HG03520 (cell line): ENCODE measurements around the gene ARFIP2.

ENCODE experiments used
- ATAC-seq: cut with Tn5 transposase; IDR thresholded peaks from one replicate; pipeline ENCODE4 v1.9.1; 2021; ENCODE audit warnings: mild to moderate bottlenecking, moderate library complexity; ENCODE audit not compliant: unreplicated experiment

Gene ARFIP2

DNA sequence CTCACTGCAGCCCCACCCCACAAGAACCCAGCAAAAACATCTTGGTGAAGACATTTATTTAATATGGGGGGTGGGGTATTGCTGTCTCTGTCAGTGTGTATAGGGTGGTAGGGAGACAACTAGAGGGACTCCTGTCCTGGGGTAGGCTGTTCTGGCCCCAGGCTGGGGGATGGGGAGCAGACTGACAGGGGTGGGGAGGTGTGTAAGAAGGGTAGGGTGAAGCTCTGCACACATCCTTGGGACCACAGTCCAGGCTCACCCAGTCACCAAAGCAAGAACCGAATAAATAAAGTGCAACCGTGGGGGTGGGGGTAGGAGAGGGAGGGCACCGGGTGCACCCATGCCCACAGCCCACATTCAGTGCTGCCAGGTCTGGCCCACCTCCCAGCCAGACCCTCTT lies 32.6 kb downstream of the ARFIP2 start:
- no peak for ATAC-seq

DNA sequence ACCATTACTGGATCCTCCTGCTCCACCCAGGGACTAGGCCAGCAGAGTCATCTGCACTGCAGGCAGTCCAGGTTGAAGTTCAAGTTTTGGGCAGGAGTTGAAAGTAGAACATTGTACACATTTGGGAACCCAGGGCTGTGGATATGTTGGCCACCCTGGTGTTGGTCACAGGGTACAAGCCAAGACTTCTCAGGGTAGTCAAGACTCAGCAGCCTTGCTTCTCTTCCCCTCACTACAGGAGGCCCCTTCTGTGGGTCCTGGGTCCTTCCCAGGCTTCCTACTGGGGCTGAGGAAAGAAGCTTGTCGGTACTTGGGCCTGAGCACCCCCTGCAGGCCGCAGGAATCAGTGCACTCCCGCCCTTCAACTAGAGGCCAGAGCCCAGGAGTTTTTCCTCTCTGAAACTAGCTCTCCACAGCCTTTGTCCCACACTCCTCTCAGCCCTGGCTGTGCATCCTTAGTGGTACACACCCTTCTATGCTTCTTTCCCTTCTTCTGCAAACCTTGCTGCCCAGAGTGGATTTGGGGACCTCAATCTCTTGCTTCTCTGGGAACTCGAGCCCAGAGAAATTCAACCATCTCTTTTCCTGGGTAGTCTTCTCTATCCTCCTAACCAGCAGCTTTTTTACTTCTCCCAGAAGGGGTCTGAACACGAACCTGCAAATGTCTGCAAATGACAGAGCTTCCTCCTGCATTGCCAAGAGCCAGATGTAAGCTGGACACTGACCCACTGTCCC lies 37.7 kb downstream of the ARFIP2 start:
- peak; percentile 76 for ATAC-seq

DNA sequence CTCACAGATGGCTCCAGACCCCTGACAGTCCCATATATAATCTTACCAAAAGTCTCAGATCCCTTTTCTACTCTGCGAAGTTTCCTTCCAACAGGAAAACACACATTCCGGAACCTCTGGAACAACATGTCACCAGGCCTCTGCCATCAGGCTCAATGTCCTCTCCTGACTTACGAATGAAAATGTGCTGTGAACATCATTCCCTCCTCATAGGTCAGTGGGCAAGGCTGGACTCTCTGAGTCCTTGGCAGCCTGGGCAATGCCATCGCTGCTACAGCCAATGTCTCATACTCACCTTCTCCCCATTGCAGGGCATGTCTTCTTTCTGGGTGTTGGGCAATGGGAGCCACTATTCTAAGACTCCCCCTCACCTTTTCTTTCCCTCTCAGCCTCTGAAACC lies 38.7 kb downstream of the ARFIP2 start:
- ATAC-seq: no peak

DNA sequence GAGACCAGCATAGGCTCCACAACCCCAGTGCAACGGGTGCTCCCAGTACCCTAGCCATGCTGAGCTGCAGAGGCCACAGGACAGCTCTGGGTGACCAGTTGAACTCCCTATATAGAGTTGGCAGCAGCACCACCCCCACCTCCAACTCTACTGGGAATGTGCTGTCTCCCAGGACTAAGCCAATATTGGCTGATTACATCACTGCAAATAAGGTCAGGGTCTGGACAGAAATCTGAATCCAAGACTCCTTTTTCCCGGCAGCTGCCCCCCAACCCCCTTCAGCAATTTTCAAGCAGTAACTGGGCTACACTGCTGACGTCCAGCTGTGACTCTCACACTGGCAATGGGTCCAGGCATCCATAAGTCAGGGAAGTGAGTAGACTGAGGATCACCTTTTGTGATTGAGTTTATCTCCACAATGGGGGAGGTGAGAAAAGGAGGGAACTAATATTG lies 40.2 kb downstream of the ARFIP2 start, which contains the start of gene HPX:
HPX (minus strand) TSS at position 82 of the 453 bp plus-strand sequence; CDS start at position 58, 24 bp downstream.
- ATAC-seq: no peak

DNA sequence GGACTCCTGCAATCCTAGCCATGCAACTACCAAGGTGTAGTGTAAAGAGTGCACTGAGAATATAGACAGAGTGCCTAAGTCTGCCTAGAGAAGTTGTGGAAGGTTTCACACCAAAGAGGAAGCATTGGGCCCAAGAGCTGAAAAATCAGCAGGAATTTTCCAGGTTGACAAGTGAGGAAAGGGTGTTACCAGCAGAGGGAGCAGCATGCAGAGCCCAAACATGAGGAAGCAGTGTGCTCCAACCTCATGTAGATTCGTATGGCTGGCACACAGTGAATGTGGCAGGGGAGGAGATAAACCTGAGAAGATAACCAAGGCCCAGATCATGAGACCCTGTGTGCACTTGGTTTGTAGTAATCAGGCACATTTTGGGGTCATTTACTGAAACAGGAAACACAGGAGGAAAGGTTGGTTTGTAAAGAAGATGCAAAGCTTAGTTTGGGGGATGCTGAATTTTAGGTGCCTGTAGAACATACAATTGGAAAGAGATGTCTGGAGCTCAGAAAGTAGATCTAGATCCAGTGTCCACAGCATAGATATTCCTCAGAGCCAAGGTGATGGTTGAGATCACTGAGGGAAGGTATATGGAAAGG lies 42.1 kb downstream of the ARFIP2 start:
- no peak for ATAC-seq

DNA sequence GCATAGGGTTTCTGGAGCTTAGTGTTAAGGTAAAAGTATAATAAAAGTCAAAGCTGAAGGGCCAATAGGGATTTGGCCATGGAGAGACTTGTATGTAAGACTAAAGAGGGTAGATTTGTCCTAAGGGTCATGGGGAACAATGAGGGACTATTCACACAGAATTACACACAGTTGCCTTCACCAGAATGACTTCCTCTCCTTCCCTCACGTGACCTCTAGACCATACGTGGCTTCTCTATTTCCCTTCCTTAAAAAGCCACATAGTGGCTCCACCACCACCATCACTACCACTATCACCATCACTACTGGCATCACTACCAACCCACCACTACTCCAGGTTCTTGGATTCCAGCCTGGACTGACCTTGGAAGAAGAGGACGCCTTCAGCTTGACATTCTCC lies 43.1 kb downstream of the ARFIP2 start:
- ATAC-seq: no peak

DNA sequence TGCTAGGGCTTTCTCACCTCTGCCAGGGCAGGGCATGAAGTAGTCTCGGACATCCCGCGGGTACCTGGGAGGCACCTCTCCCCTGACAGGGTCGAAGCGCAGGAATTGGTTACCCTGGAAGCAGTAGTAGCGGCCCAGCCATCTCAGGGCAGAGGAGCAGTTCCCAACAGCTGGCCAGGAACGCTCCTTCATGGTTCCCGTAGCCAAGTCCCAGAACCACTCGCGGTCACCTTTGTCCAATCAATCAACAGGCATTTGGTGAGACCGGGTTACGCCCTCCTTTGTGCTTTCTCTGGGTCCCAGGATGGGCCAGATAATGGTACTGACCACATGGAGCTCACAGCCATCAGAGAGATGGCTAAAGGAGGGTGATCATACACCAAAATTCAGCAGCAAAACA lies 43.7 kb downstream of the ARFIP2 start:
- ATAC-seq: no peak

DNA sequence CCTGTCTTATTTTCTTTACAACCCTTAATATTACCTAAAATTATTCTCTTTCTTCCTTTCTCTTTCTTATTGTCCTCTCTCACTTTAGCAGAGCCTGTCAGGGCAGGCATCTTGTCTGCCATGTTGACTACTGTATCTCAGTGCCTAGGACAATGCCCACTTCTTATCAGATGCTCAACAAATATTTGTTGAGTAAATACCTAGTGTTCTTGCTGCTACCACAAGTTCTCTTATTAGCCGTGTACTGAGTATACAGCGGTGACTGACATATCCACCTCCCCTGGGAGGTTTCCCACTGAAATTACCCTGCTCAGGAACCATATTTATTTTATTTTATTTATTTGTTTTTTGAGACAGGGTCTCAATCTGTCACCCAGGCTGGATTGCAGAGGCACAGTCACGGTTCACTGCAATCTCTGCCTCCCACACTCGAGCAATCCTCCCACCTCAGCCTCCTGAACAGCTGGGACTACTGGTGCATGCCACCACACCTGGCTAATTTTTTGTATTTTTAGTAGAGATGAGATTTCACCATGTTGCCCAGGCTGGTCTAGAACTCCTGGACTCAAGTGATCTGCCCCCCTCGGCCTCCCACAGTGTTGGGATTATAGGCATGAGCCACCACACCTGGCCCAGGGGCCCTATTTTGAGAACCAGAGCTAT lies 47.0 kb downstream of the ARFIP2 start:
- peak; percentile 42 for ATAC-seq

DNA sequence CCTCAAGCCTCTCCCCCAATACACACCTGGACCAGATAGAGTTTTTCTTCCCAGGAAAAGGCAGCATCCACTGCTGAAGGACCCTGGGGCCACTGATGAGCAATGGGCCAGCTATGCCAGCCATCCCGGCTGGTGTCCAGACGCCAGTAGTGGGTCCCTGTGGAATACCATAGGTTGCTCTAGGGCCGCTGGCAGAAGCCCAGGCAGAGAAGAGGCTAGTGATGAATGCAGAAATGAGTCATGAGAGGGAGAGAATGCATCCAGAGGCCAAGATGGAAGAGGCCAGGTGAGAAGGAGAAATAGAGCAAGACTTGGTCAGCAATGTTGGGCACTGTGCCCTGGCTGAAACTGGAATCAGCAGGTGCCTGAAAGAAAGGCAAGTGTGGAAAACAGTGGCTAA lies 49.3 kb downstream of the ARFIP2 start:
- ATAC-seq: no peak

DNA sequence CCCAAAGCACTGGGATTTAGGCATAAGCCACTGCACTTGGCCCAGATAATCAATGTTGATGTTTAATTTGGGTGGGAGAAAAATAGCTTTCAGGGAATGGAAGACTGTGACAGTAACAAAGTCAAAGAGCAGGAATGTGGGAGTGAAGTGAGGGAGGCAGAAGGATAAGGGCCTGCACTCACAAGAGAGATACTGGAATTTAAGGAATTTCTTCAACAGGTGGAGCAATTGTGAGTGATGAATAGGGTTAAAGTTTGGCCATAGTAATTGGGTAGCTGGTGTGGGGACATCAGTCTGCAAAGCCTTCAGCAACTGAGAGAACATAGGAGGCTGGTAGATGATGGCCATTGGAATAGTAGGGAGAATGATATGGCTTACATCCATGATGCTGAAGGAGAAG lies 53.6 kb downstream of the ARFIP2 start:
- ATAC-seq: no peak
